ENCODE results near the gene ALDH5A1.

ALDH5A1 gene

DNA sequence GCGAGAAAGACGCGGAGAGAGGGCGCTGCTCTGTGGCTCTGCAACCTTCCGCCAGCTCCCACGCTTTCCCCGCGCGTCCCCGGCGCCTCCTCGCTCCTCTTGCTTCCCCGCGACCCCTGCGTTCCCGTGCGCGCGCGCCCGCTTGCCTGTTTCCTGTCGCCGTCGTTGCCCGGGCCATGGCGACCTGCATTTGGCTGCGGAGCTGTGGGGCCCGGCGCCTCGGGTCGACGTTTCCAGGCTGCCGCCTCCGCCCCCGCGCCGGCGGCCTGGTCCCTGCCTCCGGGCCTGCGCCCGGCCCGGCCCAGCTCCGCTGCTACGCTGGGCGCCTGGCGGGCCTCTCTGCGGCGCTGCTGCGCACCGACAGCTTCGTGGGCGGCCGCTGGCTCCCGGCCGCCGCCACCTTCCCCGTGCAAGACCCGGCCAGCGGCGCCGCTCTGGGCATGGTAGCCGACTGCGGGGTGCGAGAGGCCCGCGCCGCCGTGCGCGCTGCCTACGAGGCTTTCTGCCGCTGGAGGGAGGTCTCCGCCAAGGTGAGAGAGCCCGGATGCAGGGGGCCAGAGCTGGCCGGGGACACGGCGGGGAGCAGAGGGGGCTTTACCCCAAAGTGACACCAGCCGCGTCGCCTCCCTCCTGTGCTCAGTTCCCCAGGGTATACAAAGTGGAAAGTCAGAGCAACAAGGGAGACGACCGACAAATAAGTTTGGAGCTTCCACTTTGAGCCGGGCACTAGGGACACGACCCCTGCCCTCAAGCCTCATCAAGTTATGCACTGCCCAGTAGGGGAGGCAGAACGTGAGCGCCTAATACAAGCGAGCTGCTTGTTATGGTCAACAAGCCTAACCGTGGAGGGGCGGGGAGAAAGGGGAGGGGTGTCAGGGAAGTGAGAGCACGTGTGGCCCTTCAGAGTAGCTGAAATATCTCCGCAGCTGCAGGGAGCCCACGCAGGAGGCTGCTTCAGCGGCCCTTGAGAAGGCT lies at the start of gene ALDH5A1:
ALDH5A1 (plus strand) TSS at position 149 of the 975 bp plus-strand sequence; CDS start at position 177, 28 bp downstream.
- FAIRE-seq, result no peak

DNA sequence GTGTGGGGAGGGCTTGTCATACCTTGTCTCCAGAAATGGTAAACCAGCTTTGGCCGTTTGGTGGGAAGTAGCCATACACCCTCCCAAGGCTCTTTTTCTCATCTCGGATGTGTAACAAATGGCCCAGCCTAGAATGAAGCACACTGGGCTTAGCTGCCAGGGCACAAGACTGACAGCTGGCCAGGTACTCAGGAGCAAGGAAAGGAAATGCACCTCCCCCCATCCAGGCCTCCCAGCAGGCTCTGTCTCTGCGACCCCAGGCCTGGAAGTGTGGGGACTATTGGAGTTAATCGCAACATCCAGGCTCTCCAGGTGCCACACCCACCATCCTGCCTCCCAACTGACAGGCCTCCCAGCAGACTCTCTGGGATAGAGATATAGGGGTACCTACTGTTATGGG lies 49.1 kb upstream of the ALDH5A1 start:
- no peak for FAIRE-seq

DNA sequence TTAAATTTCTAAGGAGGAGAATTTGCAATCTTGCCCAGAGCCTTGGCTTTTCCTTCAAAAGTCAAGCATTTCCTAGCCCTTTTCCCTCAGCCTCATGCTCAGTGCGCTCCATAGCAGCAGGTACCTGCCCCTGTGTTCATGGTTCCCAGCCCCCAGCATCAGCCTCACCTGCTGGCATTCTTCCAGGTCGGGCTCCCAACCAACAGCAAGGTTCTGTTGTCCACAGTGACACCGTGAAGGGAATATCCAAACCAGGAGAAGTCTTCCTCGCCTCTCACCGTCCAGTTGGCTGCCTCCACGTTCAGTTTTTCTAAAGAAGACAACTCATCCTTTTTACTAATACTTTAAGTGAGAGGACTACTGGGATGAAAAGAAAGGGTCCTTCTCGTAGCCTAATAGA lies 48.1 kb upstream of the ALDH5A1 start:
- FAIRE-seq, result no peak

DNA sequence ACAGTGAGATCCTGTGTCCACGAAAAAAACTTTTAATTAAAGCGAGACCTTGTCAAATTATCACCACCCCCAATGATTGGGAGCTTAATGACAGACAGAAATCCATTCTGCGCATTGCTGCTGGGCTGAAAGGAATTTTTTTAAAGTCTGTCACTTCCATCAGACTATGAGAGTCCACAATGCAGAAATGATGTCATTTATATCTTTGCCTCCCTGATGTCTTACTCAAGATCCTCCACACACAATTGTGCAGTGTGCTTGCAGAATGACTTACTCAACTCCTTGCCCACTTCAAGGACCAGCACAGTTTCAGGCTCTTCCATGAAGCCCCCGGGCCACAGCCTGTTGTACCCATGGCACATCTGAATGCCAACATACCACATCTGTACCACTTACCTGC lies 46.4 kb upstream of the ALDH5A1 start:
- FAIRE-seq, result no peak

DNA sequence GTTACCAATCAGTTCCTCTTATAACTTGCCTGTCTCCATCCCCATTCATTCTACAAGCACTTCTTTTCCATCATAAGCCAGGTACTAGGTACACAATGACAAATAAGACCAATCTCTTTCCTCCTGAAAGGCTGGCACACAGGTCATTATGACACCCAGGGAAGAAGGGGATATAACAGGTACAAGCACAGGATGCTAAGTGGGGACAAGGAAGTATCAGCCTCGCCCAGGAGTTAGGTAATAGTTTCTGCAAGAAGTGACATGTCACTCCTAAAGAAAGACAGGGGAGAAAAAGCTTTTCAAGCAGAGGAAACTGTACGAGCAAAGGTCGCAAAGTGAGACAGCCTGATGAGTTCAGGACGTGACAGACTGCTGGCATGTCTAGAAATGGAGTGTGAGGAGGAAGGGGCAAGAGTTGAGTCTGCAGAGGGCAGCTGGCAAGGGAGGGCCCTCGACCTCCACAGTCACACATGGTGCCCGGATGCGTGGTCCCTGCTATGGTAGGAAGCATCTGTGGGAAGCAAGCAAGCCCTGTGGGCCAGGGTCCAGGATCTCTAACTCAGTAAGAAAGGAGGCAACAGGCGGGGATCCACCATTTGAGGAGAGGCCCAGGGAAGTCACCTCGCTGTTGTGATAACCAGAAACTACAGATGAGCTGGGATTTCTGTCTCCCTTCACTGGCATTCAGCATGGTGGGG lies 45.8 kb upstream of the ALDH5A1 start:
- no peak for FAIRE-seq

DNA sequence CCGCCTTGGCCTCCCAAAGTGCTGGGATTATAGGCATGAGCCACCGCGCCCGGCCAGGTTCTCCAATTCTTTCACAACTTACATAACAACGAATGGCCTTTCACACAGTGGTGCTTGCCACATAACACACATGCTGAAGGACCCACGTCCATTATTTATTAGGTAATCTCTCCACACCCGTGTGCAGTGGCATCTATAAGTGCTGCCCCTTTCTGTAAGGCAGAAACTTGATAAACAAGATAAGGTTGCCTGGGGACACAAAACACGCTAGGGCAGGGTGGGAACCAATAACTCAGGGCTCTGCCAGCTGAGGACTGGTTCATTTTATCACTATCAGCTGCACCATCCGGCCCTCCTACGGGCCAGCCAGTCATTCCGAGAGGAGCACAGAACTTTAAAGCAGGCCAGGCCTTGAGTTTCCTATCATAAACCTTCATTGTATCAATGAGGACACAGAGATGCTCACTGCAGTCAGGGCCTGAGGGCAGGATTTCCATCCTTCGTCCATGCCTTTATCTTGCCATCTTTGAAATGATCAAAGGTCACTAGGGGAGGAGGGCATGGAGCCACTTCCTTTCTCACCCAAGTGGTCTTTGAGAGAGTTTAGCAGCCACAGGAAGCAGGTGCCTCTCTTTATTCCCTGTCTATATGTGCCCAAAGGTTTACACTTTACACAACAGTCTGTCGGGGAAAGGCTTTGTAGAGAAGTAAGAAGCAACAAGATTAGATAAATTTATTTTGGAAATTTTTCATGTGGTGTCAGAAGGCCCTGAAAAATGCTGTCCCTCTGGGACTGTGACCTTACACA lies 43.0 kb upstream of the ALDH5A1 start:
- no peak for FAIRE-seq

DNA sequence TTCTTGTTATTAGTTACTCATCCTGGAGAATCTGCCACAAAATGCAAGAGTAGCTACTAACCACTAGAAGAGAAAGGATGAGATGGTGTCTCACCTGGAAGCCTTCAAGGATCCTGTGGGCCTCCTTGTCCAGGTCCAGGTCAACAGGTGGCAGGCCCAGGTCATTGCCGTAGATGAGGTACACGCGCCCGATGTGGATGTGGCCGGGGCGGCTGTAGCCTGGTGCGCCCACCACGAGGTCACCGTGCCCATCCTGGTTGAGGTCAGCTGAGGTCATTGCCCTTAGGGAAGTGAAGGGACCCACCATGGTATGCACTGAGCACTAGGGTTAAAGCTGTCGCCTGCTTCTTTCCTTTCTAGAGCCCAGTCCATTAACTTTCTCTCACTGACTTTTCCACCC lies 40.8 kb upstream of the ALDH5A1 start:
- no peak for FAIRE-seq

DNA sequence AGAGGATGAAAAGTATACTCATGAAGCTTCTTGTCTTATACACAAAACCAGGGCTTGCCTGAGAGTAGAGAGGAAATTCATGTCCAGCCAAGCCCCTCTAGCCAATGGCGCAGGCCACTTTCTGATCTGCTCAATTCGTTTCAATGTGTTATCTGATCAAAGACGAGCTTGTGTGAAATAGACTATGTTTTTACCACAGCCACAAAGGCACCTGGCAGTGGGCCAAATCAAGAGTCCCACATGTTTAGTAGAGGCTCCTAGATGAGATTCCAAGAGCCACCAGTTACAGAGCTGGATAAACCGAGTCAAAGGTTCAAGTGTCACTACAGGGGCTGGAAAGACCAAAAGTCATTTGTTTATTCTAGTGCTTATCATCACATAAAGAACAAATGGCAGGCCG lies 40.3 kb upstream of the ALDH5A1 start:
- no peak for FAIRE-seq

DNA sequence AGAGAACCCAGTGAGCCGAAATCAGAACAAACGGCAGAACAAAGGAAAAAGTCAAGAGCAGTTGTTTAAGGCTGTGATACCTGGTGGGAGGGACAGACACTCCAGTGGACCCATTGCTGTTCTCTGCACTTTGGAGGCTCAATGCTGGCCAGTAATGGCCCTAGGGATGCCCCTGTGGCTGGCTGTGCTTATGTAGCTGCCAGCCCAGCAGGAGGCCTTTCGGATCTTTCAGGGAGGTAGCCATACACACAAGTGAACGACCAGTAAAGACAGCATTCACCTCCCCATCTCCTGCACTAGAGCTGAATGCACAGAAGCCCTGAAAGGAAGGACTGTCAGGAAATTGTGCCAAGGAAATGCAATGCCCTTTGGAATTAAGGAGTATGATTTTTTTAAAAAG lies 39.7 kb upstream of the ALDH5A1 start:
- FAIRE-seq, result no peak

DNA sequence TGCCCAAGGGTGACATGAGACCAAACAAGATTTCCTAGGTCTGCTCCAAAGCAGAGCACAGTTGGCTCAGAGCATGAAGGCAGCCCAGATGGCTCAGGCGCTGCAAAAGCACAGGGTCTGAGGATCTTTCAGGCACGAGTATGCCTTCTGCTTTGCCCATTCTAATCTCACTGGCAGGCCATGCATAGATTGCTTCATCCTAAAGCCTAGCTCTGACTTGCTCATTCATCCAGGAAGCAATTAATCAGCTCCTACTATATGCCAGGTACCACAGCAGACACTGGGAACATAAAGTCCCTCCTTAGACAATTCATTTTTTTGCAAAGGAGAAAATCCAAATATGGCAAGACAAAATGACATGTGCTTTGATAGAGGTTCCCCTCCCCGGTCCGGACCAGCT lies 36.6 kb upstream of the ALDH5A1 start:
- no peak for FAIRE-seq

DNA sequence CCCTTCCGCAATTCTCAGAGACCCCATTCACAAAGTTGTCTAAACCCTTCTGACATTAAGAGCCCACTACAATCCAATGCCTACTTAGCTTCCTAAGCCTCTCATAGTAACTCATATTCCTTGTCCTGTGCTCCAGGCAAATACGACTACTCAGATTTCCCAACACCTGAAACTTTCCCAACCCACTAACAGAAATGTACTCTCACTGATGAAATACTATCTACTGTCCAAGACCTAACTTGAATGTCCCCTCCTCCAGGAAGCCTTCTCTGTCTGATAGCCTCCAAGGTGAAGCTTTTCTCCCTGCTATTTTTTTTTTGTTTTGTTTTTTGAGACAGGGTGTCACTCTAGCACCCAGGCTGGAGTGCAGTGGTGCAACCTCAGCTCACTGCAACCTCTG lies 35.8 kb upstream of the ALDH5A1 start:
- no peak for FAIRE-seq

DNA sequence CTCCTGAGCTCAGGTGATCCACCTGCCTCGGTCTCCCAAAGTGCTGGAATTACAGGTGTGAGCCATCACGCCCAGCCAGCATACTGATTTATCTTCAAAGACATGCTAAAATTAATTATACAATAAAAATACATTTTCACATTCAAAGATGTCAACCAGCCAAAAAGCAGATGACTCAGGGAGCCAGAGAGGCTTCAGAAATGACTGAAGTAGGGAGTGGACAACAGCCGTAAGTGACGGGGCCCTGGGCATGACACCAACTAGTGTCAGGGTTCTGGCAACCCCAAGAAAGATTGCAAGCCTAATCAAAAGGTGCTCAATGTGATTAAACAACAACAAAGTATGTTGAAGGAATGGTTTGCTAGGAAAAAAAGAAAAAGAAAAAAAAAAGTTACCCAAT lies 33.8 kb upstream of the ALDH5A1 start:
- FAIRE-seq, result no peak

DNA sequence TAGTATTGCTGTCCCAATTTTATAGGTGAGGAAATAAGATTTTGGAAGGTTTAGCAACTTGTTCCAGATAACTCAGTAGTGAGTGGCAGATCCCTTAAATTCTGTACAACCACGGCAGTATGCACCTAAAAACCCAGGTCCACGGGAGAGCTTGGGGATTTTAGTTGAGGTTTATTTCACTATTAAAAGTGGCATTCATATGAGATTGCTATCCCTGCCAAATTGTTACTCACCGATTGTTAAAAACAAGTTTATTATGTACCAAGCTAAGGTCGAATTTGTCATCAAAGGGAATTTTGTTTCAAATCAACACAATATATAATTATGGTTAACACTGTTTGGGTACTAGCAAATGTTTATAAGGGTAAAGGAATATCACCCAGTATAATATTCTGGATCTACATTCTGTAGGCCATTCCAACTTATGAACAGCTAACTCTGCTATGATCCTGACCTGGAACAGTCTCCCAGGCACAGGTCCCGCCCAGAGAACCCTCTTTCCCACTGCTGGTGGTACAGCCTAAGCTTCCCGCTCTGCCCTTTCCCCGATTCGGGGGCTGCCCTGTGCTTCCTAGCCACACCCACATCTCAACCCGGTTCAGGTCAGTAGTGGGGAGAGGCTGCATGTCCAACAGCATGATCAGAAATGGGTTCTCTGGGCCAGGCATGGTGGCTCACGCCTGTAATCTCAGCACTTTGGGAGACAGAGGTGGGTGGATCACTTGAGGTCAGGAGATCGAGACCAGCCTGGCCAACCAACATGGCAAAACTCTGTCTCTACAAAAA lies 30.3 kb upstream of the ALDH5A1 start:
- no peak for FAIRE-seq

DNA sequence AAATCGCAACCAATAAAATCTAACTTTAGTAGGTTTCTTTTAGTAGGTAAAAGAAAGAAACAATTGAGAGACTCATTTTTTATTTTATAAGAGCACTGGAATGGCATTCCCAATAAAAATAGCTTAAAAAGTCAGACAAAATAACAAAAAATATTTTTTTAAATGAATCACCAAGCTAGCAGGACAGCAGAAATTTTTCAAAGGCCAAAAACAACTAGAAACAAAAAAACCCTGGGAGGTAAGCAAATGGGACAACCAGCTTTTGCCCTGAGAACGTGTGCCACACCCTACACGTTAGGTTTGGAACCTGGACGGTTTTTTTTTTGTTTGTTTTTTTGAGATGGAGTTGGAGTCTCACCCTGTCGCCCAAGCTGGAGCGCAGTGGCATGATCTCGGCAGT lies 25.0 kb upstream of the ALDH5A1 start:
- no peak for FAIRE-seq

DNA sequence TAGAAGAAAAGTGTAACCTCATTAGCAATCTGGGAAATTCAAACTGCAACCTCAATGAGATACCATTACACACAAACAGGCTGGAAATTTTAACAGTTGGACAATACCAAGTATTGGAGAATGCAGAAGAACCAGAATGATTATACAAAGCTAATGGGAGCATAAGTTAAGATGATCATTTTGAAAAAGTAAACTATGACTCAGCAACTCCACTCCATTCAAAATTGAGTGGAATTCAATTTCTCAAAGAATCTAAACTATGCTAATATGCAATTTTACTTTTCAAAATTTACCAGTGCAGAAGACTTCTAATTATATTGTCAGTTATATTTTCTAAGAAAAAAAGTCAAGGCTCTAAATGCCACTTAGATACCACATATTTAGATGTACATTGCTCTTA lies 22.6 kb upstream of the ALDH5A1 start:
- no peak for FAIRE-seq

DNA sequence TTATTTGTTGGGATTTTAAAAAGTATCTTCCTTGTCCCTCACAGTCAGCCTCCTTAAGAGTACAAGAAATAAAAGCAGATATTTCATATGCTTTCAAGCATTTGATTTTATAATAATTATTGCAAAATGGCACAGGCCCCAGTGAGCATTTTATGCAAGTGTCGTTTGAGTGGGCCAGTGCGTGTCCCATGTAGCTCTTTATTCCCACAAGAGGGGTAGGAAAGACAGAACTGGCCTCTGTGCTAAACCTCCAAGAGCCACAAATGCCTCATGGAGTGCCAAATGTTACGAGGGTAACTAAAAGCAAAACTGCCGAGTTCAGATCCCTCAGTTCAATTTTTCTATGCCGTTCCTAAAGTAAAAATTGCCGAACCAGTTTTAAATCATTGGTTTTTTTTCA lies 18.1 kb upstream of the ALDH5A1 start:
- no peak for FAIRE-seq

DNA sequence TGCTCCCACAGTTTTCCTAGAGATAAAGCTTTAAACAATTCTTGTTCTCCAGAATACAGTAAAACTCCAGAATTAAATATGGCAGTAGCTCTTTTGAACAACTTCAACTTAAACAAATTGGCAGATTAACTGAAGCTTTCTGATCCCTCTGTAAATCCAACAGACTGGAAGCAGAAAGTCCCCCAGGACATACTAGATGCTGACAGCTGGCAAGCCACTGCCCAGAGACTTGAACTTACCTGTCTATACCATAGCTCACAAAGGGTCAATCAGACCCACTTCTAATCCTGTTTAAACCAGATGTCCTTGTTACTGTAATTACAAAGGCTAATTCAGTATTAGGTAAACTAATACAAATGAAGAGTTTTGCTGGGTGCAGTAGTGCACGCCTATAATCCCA lies 17.7 kb upstream of the ALDH5A1 start:
- no peak for FAIRE-seq

DNA sequence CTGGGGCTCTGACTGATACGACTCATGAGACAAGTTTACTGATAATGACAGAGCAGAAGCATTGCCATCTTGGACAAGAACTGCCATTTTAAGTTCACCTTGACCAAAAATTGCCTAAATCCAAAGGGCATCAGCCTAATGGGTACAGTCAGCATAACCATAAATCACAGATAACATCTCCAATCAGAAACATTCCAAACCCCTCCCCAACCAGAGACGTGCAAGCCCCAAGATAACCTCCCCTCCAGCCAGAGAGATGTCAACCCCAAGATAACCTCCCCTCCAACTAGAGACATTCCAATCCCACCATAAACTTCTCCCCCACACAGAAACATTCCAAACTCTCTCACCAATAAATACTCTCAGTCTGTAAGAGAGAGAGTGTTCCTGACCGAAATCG lies 15.9 kb upstream of the ALDH5A1 start:
- FAIRE-seq, result no peak

DNA sequence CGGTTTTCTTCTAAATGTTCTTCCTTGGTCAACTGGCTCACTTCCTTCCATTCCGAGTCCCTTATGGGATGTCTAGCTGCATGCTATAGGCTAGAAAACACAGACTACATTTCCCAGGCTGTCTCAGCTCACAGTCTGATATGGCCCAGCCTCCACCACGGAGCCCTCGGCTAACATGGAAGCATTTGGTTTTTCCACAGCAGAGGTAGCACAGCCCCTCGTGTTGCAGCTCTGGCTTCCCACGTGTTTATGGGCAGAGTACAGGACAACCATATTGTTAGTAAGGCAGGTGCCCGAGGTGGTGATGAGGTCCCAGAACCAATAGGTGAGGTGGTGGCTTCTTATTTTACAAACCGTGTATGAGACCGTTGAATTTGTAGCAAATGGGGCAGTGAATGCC lies 14.1 kb upstream of the ALDH5A1 start:
- FAIRE-seq, result no peak

DNA sequence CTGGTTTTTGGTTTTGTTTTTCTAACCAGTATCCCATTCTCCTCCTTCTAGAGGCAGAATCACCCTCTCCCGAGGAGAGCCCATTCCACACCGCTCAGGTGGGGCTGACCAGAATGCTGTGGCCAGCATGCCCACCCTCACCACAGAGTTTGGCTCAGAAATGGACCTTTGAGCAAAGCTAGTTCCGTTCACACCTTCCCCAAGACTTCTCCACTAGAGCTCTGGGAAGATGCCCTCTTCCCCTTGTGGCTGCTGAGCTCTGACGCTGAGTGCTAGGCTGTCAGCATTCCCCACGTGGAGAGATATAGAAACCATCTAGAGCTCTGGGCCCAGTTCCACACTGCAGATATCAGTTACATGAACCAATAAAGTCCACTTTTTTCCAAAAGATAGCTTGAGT lies 13.3 kb upstream of the ALDH5A1 start:
- FAIRE-seq, result no peak

DNA sequence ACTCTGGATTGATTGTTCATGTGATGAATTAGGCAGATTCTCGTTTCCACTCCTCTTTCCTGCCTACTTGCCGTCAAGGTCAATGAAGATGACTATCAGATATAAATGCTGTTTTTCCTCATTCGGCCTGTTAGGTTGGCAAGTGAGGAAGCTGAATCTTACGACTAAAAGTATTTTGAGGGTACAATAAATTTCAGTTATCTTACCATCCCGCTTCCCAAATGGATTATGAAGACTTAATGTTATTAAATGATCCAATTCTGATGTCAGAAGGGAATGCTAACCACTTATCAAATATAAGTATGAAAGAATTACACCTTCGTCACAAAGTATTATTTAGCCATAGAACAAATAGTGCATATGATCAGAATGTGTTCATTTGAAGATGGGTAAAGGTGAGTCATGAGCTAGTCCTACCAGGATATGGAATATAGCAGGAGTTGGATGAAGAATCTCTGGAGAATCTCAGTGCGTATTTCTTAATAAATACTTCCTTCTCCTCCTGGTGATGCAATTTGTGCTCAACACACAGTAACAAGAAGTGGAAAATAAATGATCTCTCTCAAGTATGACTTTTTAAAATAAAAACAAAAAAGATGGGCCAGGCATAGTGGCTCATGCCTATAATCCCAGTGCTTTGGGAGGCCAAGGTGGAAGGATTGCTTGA lies 10.0 kb upstream of the ALDH5A1 start:
- FAIRE-seq, result no peak

DNA sequence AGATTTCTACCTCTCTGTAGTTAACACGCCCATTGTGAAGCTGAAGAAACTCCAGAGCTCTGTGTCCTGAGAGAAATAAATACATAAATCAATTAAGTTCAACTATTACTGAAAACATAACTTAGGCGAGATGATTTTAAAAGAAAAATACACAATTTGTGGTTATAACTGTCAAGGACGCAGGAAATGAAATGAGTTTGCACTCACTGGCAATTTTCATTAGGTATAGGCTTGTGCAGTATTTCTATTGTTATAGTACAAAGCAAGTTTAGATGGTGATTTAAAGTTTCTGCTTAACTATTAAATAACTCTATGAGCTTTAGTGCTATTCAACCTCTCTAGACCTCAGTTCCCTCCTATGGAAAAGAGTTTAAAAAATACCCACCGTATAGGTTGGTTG lies 8.7 kb upstream of the ALDH5A1 start:
- FAIRE-seq, result no peak

Measured in A204.1 (cell line).